Adrenal gland (tissue), 5 donors: ENCODE data around the gene ACBD7.

Experiments used
- POLR2A ChIP-seq, 2 donors: fragments of 450-650 bp; IDR thresholded peaks; one replicate each; pipeline ENCODE4 v1.6.1; 2017; ENCODE audit warnings: antibody characterized with exemption in 2 of 2, mild to moderate bottlenecking in 2 of 2, moderate library complexity in 1 of 2
- TF ChIP-seq, protein P1 (sequence below), 6 experiments: fragments of 450-650 bp in 4 of 6; fragments of 200-600 bp in 2 of 6; sonication (generic) in 1 of 6; IDR thresholded peaks; 1 replicate in 5 of 6; 2 replicates in 1 of 6; pipeline versions ENCODE4 v1.5.1 to v1.8.0; 2016 to 2021; ENCODE audit warnings: antibody characterized with exemption in 6 of 6, mild to moderate bottlenecking in 2 of 6, moderate library complexity in 1 of 6
- donor health status: DM: no; HTN: no; CAD: no.

DNA sequence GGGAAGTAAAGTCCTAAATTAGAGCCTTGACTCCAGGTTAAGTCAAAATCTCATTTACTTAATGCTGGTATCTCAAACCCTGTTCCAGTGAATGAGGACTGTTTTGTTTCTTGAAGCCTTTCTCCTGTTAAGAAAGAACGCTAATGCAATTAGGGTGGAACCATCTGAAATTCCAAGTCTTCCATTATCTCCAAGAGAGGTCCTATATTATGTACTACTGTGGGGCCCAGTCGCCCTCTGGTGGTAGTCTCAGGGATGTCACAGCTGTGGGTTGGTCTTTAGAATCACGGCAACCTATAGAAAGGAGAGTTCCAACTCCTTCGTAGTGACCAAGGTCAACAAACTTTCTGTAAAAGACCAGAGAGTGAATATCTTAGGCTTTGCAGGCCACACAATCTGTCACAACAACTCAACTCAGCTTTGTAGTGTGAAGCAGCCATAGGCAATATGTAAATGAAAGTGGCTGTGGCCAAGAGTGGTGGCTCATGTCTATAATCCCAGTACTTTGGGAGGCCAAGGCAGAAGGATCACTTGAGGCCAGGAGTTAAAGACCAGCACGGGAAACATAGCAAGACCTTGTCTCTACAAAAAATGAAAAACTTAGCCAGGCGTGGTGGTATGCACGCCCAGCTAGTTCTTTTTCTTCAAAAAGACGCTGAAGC lies 17.9 kb upstream of the ACBD7 start:
- no peak for TF ChIP-seq POLR2A (IDR thresholded peaks at IDR 0.05)
- TF ChIP-seq, protein P1, sequence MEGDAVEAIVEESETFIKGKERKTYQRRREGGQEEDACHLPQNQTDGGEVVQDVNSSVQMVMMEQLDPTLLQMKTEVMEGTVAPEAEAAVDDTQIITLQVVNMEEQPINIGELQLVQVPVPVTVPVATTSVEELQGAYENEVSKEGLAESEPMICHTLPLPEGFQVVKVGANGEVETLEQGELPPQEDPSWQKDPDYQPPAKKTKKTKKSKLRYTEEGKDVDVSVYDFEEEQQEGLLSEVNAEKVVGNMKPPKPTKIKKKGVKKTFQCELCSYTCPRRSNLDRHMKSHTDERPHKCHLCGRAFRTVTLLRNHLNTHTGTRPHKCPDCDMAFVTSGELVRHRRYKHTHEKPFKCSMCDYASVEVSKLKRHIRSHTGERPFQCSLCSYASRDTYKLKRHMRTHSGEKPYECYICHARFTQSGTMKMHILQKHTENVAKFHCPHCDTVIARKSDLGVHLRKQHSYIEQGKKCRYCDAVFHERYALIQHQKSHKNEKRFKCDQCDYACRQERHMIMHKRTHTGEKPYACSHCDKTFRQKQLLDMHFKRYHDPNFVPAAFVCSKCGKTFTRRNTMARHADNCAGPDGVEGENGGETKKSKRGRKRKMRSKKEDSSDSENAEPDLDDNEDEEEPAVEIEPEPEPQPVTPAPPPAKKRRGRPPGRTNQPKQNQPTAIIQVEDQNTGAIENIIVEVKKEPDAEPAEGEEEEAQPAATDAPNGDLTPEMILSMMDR (IDR thresholded peaks at IDR 0.05): peak; percentile 74 to 89 (median 84)
